Measurements from ENCODE around the gene MICALL2.

MICALL2 gene

DNA sequence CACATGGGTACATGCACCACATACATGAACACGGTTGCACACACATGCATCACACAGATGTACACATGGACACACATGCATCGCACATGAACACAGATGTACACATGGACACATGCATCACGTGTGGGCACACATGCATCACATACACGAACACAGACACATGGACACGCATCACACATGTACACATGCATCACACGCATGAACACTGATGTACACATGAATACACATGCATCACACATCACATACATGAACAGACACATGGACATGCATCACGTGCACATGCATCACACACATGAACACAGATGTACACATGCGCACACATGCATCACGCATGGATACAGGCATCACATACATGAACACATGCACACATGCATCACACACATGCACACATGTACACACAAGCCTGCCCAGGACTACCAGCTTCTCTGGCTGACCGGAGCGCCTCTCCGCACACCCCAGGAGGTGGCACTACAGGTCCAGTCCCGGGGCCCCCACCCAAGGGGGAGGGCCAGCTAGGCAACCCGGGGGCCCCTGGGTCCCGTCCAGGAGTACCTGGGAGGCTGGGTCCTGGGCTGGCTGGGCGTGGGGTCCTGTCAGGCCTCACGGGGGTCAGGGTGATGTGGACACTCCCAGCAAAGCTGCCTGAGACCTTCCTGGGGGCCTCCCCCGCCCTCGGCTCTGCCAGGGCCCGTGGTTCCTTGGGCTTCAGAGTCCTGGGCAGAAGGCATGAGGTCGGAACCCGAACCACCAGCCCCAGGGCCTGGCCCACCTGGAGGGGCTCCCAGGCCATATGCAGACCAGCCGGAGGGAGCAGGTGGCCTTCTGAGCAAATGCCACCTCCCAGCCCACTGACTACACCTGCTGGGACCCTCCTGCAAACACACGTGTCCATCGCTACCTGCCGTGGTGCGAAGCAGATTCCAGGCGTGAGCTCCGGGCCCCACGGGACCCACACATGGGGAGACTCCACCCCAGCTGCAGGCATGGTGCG is 19.6 kb downstream of the MICALL2 start:
- TF ChIP-seq, protein P1, sequence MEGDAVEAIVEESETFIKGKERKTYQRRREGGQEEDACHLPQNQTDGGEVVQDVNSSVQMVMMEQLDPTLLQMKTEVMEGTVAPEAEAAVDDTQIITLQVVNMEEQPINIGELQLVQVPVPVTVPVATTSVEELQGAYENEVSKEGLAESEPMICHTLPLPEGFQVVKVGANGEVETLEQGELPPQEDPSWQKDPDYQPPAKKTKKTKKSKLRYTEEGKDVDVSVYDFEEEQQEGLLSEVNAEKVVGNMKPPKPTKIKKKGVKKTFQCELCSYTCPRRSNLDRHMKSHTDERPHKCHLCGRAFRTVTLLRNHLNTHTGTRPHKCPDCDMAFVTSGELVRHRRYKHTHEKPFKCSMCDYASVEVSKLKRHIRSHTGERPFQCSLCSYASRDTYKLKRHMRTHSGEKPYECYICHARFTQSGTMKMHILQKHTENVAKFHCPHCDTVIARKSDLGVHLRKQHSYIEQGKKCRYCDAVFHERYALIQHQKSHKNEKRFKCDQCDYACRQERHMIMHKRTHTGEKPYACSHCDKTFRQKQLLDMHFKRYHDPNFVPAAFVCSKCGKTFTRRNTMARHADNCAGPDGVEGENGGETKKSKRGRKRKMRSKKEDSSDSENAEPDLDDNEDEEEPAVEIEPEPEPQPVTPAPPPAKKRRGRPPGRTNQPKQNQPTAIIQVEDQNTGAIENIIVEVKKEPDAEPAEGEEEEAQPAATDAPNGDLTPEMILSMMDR (IDR thresholded peaks at IDR 0.05; ENCODE audit: insufficient read depth, low read depth, low read length, missing control alignments) = no peak
- no peak overlapping the region for H3K4me3 ChIP-seq (ENCODE audit: low read depth, low read length)
- DNase-seq (ENCODE audit: low read depth) = no peak

DNA sequence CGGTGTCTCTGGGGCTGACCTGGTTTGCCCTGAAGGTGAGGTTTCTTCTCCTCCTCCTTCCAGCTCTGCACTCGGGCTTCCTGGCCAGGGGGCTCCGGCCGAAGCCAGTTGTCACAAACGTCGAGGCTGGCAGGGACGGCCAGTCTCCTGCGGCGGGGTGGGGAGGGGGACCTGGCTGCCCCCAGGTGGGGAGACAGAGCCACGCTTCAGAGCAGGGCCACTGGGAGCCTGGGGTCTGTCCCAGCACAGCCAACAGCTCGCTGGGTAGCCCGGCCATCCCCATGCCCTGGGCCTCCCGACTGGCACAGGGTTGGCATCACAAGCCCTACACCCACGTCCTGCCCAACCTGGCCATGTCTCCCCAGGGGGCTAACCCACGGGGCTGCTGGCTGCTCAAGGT is 20.4 kb downstream of the MICALL2 start:
- DNase-seq (ENCODE audit: low read depth) = no peak
- no peak overlapping the region for H3K4me3 ChIP-seq (ENCODE audit: low read depth, low read length)
- TF ChIP-seq, protein P1 (IDR thresholded peaks at IDR 0.05; ENCODE audit: insufficient read depth, low read depth, low read length, missing control alignments) = no peak

DNA sequence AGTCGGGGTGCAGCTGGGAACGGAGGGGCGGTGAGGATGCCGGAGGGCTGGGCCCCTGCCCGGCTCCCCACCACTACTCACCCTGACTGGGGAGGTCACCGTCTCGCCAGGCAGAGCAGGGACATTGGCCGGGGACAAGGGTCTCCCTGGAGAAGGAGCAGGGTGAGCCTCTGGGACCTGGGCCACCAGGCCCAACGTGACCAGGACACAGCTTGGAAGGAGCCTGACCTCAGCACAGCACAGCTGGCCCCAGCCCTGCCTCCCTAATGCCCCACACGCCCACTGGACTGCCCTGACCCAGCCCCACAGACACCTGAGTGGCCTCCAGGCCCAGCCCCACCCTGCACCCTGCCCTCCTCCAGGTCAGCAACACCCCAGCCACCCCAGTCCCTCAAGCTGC is 21.1 kb downstream of the MICALL2 start:
- no peak overlapping the region for H3K4me3 ChIP-seq (ENCODE audit: low read depth, low read length)
- TF ChIP-seq, protein P1 (IDR thresholded peaks at IDR 0.05; ENCODE audit: insufficient read depth, low read depth, low read length, missing control alignments) = no peak
- DNase-seq (ENCODE audit: low read depth) = no peak

DNA sequence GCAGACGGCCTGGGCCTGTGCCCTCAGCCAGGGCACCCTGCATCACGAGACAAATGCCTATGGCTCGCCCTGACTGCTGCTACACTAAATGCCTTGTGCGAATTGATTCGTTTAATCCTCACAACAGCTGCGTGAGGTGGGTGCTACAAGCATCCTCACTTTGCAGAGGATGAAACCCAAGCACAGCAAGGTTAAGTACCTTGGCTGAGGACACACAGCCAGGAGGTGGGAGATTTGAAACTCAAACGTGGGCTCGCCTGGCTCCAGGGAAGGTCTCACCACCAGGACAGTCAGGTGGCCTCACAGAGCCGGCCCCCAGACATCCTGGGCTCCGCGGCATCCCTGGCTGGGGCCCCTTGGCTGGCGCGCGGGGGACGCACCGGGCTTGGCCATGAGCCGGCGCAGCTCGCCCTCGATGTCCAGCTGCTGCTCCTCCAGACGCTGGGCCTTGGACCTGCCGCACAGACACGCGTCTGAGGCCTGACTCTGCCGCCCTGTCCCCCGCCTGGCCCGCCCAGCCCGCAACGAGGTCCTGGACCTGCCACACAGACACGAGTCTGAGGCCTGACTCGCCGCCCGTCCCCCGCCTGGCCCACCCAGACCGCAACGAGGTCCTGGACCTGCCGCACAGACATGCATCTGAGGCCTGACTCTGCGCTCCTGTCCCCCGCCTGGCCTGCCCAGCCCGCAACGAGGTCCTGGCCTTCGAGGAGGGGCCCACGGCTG is 22.0 kb downstream of the MICALL2 start:
- DNase-seq (ENCODE audit: low read depth) = no peak
- TF ChIP-seq, protein P1 (IDR thresholded peaks at IDR 0.05; ENCODE audit: insufficient read depth, low read depth, low read length, missing control alignments) = no peak
- no peak overlapping the region for H3K4me3 ChIP-seq (ENCODE audit: low read depth, low read length)

DNA sequence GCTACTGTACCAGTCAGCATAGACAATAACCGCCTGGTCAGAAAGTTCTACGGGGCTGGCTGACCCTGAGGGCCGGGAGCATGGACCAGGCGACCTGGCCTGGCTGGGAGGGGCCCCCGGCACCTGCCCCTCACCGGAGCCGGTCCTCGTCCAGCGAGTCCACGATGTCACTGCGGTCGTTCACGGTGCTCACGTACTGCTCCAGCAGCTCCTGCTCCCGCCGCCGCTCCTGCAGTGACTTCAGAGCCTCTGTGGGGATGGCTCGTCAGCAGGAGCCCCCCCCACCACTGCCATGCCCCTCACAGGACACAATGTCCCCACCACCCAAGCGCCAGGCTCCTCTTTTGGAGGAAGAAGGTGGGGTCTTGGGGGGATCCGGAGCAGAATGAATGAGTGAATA is 22.7 kb downstream of the MICALL2 start:
- no peak overlapping the region for H3K4me3 ChIP-seq (ENCODE audit: low read depth, low read length)
- no peak for DNase-seq (ENCODE audit: low read depth)
- TF ChIP-seq, protein P1 (IDR thresholded peaks at IDR 0.05; ENCODE audit: insufficient read depth, low read depth, low read length, missing control alignments) = no peak

DNA sequence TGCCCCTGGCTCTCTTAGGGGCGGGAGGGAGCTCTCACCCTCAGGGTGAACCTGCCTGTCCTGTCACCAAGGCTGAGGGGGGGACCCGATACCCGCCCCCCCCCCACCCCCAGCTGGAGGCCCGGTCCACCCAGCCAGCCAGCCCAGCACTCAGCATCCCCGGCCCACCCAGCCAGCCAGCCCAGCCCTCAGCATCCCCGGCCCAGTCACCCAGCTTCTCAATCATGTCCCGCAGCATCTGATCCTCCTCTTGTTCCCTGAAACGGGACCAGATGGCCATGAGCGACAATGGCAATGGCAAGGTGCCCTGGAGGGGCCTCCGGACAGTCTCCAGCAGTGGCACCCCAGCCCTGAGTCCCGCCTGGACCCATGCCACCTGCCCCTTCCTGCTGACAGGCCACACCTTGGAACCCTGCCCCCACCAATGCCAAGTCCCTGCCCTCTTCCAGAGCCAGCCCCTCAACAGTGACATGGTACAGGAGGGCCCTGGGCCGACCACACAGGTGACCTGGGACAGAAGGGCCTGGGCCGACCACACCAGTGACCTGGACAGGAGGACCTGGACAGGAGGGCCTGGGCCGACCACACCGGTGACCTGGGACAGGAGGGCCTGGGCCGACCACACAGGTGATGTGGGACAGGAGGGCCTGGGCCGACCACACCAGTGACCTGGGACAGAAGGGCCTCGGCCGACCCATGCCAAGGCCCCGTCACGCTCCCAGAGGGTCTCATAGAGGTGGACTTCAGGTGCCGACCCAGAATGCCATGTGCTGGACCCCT is 24.2 kb downstream of the MICALL2 start:
- DNase-seq (ENCODE audit: low read depth) = no peak
- TF ChIP-seq, protein P1 (IDR thresholded peaks at IDR 0.05; ENCODE audit: insufficient read depth, low read depth, low read length, missing control alignments) = no peak
- H3K4me3 ChIP-seq (ENCODE audit: low read depth, low read length) = no peak overlapping the region

Data from GM12865 (cell line).